HUDEP-2 (cell line): ENCODE measurements around the gene MYO7A.
A peak's percentile ranks its signal among the peaks of the same experiment; 100 is the strongest.
"Not testable (repeated sequence)": the region's sequence is repeated elsewhere in the genome, so short reads cannot be mapped to it uniquely, and the experiment has no call there.

Experiments
- DNase-seq, 76 experiments: peaks; one replicate each; lab custom pipeline; 2025; ENCODE audit not compliant: unreplicated experiment in 76 of 76; lab: John Stamatoyannopoulos, UW

Gene MYO7A

GRCh38 chr11:77092382-77092781 lies 35.7 kb upstream of the MYO7A start:
- DNase-seq, result no peak

- no peak for DNase-seq
Observed at GRCh38 chr11:77093056-77093891, 34.8 kb upstream of the MYO7A start.

- no peak for DNase-seq
Observed at GRCh38 chr11:77093987-77094840, 33.8 kb upstream of the MYO7A start.

- no peak for DNase-seq
Observed at GRCh38 chr11:77094841-77095365, 33.1 kb upstream of the MYO7A start.

GRCh38 chr11:77095551-77096490 lies 32.2 kb upstream of the MYO7A start:
- DNase-seq, result no peak

GRCh38 chr11:77096591-77097019 lies 31.4 kb upstream of the MYO7A start:
- DNase-seq, result no peak

GRCh38 chr11:77097180-77097579 lies 30.9 kb upstream of the MYO7A start:
- DNase-seq, result not testable (repeated sequence)

GRCh38 chr11:77100166-77101042 lies 27.6 kb upstream of the MYO7A start:
- DNase-seq, result no peak

- peak in 21 of 76 experiments; percentile 8 to 53 (median 27) for DNase-seq
Observed at GRCh38 chr11:77101043-77101537, 27.0 kb upstream of the MYO7A start.

GRCh38 chr11:77102246-77103210 lies 25.5 kb upstream of the MYO7A start, which contains the start of gene OMP:
Gene OMP (plus strand): TSS chr11:77102840. CDS start chr11:77102840, 0 bp downstream.
- DNase-seq, result no peak

GRCh38 chr11:77103319-77103718 lies 24.7 kb upstream of the MYO7A start:
- no peak for DNase-seq

GRCh38 chr11:77104727-77105126 lies 23.3 kb upstream of the MYO7A start:
- no peak for DNase-seq

GRCh38 chr11:77106321-77106720 lies 21.7 kb upstream of the MYO7A start:
- peak in 5 of 76 experiments; percentile 8 to 28 (median 16) for DNase-seq

- DNase-seq, result no peak
Observed at GRCh38 chr11:77106759-77107158, 21.3 kb upstream of the MYO7A start.

- DNase-seq, result peak in 53 of 76 experiments; percentile 9 to 65 (median 38)
Observed at GRCh38 chr11:77107950-77108349, 20.1 kb upstream of the MYO7A start.

- DNase-seq, result no peak
Observed at GRCh38 chr11:77108436-77108835, 19.6 kb upstream of the MYO7A start.

GRCh38 chr11:77109236-77110019 lies 18.6 kb upstream of the MYO7A start:
- DNase-seq, result no peak
